GM21576 (cell line): ENCODE measurements around the gene MINDY4B.
"Not testable (repeated sequence)": the region's sequence is repeated elsewhere in the genome, so short reads cannot be mapped to it uniquely, and the experiment has no call there.

Source experiments
- ATAC-seq: cut with Tn5 transposase; IDR thresholded peaks from one replicate; pipeline ENCODE4 v1.9.1; 2021; ENCODE audit warnings: mild to moderate bottlenecking, moderate library complexity; ENCODE audit not compliant: unreplicated experiment

MINDY4B gene

DNA sequence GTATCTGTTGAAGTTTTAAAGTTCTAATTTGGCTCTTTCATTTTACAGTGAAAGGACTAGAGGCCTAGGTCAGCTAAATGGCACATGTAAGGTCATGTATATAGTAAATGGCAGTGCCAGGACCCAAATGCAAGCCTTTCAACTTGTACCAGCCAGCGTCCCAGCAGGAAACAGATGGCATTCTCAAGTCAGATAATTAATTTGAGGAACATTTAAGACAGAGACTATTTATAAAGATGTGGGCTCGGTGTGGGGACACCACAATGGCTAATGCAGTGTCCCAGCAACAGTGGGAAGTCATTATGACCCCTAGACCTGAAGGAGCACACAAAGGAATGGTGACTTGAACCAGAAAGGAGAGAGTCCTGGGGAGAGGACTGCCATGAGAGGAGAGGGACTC is 6.1 kb downstream of the MINDY4B start:
- no peak for ATAC-seq

DNA sequence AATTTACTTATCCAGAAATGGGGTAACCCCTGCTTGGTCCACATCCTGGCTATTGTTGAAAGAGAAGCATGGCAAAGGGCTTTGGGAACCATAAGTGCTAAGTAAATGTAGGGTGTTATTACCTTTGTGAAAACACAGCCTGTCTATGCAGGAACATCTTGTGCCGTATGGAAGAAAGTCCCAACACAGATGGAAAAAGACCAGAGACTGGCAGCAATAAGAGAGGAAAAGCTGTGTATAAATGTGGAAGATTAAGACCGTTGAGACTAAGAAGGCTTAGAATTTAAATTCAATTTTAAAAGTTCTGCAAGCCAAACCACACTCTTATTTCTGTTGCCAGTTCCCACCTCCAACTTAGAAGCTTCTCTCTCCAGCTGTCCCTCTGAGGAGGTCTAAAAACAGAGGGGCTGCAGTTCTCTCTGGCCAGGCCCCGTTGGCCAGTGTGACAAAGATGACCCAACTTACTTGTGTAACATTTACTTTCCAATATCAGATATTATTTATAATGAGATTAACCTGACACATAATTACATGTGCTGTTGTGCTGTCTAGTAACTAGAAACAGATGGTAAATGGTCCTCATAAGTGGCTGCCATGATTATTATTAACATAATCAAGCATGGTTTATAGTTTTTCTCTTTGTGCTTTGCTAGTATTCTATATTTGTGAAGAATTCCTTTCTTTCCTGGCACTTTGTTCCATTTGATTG is 7.0 kb downstream of the MINDY4B start:
- no peak for ATAC-seq

DNA sequence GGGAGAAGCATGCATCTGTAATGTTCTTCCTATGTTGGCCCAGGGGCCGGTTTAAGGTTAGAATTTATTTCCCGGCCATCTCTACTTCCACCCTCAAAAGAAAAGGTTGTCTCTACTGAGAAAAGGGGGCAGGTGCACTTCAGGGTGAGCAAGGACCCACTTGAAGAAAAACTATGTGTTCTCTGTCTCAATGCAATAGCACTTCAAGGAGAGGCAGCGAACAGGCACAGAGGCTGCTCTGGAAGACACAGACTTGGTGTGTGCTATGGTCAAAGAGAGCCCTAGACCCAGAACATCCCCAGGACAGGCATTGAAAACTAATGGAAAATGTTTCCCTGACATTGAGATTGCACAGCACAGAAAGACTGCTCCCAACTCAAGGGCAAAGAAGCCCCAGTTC is 7.6 kb downstream of the MINDY4B start:
- no peak for ATAC-seq

DNA sequence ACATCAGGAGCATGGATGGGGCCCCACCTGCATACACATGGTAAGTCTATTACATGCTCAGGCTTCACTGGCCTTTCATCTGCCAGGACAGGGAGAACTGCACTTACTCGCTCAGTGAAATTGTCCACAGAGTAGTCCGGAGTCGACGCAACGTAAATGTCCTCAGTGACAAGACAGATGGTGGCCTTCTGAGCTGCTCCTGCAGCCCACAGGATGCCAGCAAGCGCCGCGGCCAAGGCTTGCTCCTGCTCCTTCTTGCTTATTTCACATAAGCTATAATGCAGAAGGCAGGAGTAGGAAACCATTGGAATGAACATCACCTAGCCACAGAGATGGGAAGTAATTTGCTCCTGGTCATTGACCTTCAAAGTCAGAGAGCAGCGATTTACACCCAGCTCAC is 14.4 kb downstream of the MINDY4B start:
- ATAC-seq: no peak

DNA sequence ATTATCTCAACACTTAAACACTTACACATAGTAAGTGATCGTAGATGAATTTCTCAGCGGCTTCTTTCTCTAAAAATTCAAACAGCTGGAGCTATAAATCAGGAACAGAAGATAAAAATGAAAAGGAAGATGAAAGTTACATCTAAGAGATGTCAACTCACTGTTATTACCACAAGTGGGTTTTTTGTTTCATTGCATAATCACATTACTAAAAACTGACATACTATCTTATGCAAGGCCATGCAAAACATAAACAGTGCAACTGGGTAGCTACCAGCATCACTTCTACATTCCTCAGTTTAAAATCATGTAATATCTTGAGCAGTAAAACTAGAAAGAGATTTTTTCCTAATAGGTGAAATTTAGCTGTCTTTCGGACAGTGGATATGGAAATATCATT is 14.9 kb downstream of the MINDY4B start:
- ATAC-seq: no peak

DNA sequence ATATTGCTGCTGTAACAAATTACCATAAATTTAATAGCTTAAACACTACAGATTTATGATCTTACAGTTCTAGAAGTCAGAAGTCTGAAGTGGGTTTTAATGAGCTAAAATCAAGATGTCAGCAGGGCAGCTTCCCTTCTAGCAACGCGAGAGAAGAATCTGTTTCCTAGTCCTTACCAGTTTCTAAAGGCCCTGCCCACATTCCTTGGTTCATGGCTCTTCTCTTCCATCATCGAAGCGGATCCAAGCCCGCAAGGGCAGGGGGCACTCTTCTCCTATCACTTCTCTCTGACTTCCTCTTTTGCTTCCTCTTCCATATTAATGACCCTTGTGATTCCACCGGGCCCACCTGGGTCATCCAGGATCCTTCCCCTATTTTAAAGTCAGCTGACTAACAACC is 16.1 kb downstream of the MINDY4B start:
- ATAC-seq: no peak

DNA sequence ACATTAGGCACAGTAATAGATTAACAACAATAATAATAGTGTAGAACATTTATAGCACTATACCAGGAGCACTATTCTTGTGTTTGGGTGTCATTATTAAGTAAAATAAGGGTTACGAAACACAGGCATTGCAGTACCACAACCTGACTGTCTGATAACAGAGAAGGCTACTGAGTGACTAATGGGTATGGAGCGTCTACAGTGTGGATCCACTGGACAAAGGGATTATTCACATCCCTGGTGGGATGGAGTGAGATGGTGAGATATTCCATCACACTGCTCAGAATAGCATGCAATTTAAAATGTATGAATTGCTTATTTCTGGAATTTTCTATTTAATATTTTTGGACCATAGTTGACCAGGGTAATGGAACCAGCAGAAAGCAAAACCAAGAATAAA is 18.2 kb downstream of the MINDY4B start:
- ATAC-seq: no peak

DNA sequence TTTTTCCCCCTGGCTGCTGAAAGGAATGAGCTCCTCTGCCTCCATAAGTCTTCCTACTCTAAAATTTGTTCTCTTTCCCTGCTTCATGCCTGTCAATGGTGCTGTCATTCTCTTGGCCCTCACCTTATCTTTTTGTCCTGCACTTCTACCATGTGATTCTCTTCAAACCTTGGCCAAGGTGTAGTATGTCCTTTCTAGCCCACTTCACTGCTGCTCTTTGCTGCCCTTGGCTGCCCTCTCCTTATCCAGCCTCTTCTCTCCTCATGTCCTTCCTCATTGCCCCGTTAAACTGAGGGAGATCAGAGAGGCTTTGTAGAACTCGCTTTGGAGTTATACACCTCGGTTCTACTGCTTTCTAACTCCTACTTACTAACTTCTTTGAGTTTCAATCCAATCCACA is 19.7 kb downstream of the MINDY4B start:
- no peak for ATAC-seq

DNA sequence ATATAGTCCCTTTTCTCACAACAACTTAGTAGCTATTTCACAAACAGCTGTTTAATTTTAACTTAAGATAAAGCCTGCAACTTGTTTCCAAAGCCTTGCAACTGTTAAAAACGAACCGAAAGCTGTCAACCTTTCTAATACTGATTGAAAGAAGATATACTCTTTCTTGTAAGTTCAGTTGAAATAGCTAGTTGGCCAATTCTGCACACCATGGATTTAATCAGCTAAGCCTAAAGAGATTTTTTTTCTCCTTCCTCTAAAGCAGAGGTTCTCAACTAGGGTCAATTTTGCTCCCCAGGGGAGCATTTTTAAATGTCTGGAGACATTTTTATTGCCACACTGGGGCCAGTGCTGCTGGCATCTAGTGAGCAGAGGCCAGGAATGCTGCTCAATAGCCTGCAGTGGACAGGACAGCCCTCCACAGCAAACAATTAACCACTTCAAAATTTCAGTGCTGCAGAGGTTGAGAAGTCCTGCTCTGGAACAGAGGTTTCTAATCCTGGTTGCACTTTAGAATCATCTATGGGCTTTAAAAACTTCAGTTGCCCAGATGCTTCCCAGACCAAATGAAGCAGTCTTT is 26.2 kb downstream of the MINDY4B start:
- no peak for ATAC-seq

DNA sequence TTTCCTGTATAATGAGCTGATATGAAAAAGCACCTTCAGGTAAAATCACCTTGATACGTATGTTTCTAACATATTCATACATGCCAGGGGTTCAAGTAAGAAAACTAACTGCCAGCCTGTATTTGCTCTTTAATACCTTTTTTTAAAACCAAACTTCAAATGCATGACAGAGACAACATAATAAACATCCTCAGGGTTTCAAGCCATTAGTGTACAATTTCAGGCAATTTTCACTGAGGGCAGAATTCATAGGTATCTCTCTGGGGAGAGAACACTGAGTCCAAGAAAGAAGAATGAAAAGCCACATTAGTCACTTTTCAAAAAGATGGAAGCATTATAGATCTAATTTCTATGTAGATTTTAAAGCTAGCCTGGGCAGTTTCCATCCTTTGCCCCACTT is 26.9 kb downstream of the MINDY4B start:
- no peak for ATAC-seq

DNA sequence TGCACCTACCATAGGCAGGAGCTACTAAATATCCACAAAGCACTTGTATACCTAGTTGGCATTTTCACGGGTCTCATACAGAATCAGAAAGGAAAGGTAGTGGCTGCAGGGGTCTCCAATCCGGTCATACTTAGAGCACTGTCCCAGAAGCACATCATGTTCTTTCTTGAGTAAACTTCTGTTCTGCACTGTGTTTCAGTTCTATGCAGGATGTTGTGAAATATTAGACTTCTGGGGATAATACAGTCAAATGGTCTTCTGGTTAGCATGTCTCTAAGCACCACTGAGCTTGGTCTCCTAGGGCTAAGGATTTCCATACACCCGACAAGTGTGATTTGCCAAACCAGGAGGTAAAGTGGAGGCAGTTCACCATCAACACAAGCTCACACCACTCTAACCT is 27.9 kb downstream of the MINDY4B start:
- no peak for ATAC-seq

DNA sequence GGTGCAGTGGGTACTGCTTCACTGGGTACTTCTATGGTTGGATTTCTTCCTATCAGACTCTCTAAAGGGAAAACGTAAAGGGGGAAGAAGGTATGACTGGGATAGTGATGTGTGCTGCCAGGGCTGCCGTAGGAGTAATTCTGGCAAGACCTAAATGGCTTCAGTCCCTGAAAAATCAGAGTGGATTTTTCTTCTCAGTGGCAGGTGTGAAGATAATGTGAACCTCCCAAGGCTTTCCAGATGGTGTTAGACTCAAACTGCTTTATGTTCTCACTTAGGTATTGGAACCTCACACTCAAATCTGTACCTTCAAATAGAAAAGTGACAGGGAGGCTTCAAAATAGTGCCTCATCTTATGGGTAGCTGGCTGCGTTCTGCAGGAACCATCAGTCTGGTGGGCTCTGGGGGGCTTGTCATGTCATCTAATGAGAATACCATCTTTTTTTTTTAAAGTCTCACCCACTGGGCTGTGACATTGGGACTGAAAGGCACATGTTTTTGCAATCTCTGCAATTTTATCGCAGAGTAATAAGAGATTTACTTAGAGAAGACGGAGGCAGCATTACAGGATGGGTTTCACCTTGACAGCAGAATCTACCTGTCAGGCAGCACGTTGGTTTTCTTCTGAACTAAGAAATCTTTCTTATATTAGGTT is 28.5 kb downstream of the MINDY4B start:
- no peak for ATAC-seq

DNA sequence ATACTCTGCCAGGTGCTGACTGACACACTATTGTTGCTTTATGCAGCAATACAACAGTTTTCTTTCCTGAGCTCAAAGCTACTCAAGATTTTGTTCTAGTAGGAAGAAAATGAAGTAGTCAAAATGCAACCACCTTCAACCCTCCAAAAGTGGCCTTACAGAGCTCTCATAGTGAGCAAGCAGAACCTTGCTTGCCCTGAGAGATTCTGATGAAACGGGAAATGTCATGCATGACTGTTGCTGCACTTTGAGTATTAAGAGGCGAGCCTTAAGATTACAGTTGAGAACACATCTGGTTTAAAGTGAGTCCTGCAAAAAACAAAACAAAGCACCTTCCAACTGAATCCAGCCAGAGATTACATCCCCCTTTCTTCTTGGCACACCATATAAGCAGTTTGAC is 29.7 kb downstream of the MINDY4B start:
- peak; percentile 89 for ATAC-seq

DNA sequence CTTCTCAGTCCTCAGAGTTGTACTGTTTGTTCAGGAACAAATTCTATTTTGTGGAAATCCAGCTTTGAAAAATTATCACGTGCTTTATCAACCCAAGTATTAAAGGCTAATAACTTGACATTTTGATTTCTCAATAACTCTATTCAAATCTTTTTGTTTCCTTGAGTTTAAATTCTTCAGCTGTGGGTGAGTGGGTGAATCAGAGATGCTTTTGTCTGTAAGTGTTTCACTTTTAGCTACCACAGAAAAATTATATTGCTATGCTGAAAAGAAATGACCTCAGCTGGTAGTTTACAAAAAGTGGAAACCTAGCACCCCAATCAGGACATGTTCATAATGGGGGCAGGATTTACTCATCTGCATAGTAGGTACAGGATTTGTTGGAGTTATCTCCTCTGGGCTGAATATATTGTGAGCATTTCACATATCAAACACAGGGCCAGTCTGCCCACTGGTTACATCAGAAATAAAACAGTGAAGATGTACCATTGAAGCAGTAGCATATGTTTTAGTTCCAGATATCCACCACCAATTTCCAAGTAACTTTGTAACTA is 30.5 kb downstream of the MINDY4B start:
- no peak for ATAC-seq

DNA sequence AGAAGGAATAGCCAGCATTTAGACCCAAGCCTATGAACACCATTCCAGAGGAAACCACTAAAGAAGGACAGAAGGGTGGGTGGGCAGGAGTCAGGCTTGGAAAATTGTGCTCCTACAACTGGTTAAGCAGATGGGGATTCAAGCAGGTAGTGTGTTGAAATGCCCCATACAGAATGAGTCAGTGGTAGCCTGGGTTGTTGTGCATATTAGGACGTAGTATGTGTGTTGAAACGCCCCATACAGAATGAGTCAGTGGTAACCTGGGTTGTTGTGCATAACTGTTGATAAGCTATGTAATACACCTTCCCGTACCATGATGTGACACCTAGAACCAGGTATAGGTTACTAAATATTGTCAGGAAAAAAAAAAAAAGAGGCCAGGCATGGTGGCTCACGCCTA is 34.0 kb downstream of the MINDY4B start:
- ATAC-seq: no peak

DNA sequence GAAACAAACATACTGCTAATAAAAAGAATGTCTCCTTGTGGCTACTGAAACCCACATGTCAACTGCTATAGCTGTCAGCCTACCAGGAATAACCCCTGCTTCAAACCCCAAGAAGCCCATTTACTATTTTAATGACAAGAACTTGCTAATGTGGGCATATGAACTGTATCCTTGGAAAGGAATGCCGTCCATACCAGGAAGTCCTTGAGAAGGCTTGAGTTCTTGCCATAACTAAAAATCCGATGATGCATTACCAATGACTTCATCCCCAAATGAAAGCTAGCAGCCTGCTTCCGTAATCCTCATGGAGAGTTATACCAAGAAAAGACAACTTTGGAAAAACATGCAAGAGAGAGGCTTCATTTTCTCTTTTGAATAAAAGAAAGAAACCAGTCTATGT is 34.8 kb downstream of the MINDY4B start:
- ATAC-seq: no peak

DNA sequence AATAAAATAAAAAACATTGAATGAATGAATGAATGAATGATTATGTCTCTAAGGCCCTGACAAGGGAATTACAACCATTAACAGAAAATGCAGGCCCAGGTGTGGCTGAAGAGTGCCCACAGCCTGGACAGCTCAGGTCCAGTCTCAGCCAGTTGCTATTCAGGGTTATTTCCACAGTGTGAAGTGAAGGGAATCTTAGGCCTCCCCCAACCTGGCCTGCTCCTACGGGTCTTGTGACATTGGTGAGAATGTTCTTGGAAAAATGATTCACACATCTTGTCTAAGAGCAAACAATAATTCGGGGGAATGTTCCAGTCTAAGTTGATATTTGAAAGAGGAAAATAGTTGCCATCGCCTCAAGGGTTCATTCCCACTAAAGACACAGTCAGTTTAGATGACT is 37.0 kb downstream of the MINDY4B start:
- ATAC-seq: no peak

DNA sequence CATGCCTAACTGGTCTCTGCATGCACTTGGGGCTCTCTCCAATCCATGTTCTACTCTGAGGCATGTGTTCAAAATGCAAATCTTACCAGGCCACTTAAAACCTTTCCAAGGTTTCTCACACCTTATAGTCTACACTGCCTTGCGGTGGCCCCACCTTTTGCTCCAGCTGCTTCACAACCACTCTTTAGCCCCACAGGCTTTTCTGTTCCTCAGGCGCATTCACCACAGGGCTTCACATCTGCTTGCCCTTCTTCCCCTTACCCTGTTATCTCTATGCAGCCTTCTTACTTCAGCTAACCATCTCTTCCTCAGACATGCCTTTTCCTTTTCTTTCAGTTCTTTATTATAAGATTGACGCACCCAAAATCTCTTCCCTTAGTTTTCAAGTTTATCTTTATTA is 37.8 kb downstream of the MINDY4B start:
- no peak for ATAC-seq

DNA sequence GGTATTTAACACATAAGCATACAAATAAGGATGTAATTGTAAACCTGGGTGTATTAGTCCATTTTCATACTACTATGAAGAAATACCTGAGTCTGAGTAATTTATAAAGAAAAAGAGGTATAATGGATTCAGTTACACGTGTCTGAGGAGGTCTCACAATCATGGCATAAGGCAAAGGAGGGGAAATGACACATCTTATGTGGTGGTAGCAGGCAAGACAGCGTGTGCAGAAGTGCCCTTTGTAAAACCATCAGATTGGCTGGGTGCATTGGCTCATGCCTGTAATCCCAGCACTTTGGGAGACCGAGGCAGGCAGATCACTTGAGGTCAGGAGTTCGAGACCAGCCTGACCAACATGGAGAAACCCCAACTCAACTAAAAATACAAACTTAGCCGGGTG is 41.3 kb downstream of the MINDY4B start:
- not testable (repeated sequence) for ATAC-seq

DNA sequence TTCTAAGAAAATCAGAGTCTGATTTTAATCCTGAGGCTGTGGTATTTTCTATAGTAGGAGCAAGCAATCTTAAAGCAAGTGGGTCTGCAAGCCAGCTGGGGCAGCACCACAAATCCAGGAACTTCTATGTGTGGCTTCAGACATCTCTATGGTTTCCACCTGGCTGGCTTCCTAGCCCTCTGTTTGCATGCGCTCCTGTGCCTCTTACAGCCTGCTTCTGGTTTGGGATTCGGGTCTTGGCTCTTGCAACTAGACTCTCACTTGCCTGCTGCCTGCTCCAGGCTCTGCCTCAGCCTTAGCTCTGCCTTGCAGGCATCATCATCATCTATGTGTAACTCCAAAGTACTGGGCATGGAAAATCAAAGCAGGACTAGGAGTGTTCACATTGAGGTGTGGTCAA is 43.4 kb downstream of the MINDY4B start:
- ATAC-seq: no peak

DNA sequence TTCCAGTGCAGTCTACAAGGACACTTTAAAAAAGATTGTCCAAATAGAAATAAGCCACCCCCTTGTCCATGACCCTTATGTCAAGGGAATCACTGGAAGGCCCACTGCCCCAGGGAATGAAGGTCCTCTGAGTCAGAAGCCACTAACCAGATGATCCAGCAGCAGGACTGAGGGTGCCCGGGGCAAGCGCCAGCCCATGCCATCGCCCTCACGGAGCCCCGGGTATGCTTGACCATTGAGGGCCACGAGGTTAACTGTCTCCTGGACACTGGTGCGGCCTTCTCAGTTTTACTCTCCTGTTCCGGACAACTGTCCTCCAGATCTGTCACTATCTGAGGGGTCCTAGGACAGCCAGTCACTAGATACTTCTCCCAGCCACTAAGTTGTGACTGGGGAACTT is 47.3 kb downstream of the MINDY4B start:
- ATAC-seq: not testable (repeated sequence)

DNA sequence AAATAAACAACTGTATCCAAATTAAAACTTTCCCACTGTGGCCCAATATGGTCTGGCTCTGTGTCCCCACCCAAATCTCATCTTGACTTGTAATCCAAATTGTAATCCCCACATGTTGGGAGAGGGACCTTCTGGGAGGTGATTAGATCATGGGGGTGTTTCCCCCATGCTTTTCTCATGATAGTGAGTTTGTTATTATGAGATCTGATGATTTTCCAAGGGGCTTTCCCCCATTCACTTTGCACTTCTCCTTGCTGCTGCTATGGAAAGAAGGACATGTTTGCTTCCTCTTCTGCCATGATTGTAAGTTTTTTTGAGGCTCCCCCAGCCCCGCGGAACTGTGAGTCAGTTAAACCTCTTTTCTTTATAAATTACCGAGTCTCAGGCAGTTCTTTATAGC is 55.0 kb downstream of the MINDY4B start:
- ATAC-seq: no peak
